Stimulated activated CD8-positive, alpha-beta memory T cell treated with anti-CD3 and anti-CD28 coated beads, Interleukin-2, amount 100 ng/mL, for 48 hours (primary cell): ENCODE data around the gene ATP13A3.

Experiments used
- DNase-seq, 2 donors: peaks; one replicate each; pipeline ENCODE4 v3.0.0-alpha.2; 2020; ENCODE audit warnings: low read depth in 2 of 2

ATP13A3 gene

GRCh38 chr3:194440756-194441155 lies 46.0 kb downstream of the ATP13A3 start:
- DNase-seq: no peak

- no peak for DNase-seq
Measured at GRCh38 chr3:194439881-194440550, 46.8 kb downstream of the ATP13A3 start.

GRCh38 chr3:194434503-194434902 lies 52.3 kb downstream of the ATP13A3 start:
- DNase-seq: no peak

GRCh38 chr3:194431554-194431953 lies 55.2 kb downstream of the ATP13A3 start:
- no peak for DNase-seq

- no peak for DNase-seq
Measured at GRCh38 chr3:194425399-194425798, 61.4 kb downstream of the ATP13A3 start.

GRCh38 chr3:194424953-194425352 lies 61.8 kb downstream of the ATP13A3 start:
- DNase-seq: no peak

GRCh38 chr3:194424373-194424772 lies 62.4 kb downstream of the ATP13A3 start:
- no peak for DNase-seq

GRCh38 chr3:194423317-194423716 lies 63.5 kb downstream of the ATP13A3 start:
- no peak for DNase-seq

- no peak for DNase-seq
Measured at GRCh38 chr3:194422188-194422587, 64.6 kb downstream of the ATP13A3 start.

GRCh38 chr3:194418671-194419070 lies 68.1 kb downstream of the ATP13A3 start:
- DNase-seq: no peak

GRCh38 chr3:194407423-194407822 lies 79.4 kb downstream of the ATP13A3 start:
- no peak for DNase-seq

- DNase-seq: no peak
Measured at GRCh38 chr3:194405766-194406165, 81.0 kb downstream of the ATP13A3 start.

GRCh38 chr3:194404365-194405140 lies 82.2 kb downstream of the ATP13A3 start:
- no peak for DNase-seq

GRCh38 chr3:194401868-194402329 lies 84.9 kb downstream of the ATP13A3 start:
- no peak for DNase-seq

GRCh38 chr3:194401346-194401745 lies 85.5 kb downstream of the ATP13A3 start:
- no peak for DNase-seq

- DNase-seq: no peak
Measured at GRCh38 chr3:194399874-194400411, 86.9 kb downstream of the ATP13A3 start.

- no peak for DNase-seq
Measured at GRCh38 chr3:194399166-194399565, 87.6 kb downstream of the ATP13A3 start, which contains the start of gene GP5. Gene GP5 (minus strand): TSS chr3:194399266. CDS start chr3:194398282, 984 bp downstream.

- DNase-seq: peak in 1 of 2 donors; percentile 28
Measured at GRCh38 chr3:194397757-194398312, 89.0 kb downstream of the ATP13A3 start.

- peak in 1 of 2 donors; percentile 20 for DNase-seq
Measured at GRCh38 chr3:194396859-194397756, 89.7 kb downstream of the ATP13A3 start.

- no peak for DNase-seq
Measured at GRCh38 chr3:194396539-194396858, 90.3 kb downstream of the ATP13A3 start.

- DNase-seq: peak; percentile 30 to 40
Measured at GRCh38 chr3:194395778-194396538, 90.8 kb downstream of the ATP13A3 start.
